HEK293T (cell line): ENCODE results near the gene ZBED4.

ENCODE experiments used
- BHLHE40 ChIP-seq: fragments of 450-650 bp; IDR thresholded peaks from 2 replicates; pipeline ENCODE4 v1.6.1; 2016; ENCODE audit warnings: mild to moderate bottlenecking, moderate library complexity, borderline replicate concordance
- ELF4 ChIP-seq: fragments of 450-650 bp; IDR thresholded peaks from 2 replicates; pipeline ENCODE4 v1.6.1; 2017; ENCODE audit warnings: antibody characterized with exemption
- FOXA1 ChIP-seq: fragments of 450-650 bp; IDR thresholded peaks from 2 replicates; pipeline ENCODE4 v1.6.1; 2016; ENCODE audit warnings: mild to moderate bottlenecking
- FOXK2 ChIP-seq: fragments of 450-650 bp; IDR thresholded peaks from 2 replicates; pipeline ENCODE4 v1.6.1; 2016; ENCODE audit warnings: mild to moderate bottlenecking
- FOXM1 ChIP-seq: fragments of 450-650 bp; IDR thresholded peaks from 2 replicates; pipeline ENCODE4 v1.6.1; 2017; ENCODE audit warnings: mild to moderate bottlenecking, borderline replicate concordance
- HDGF ChIP-seq: fragments of 450-650 bp; IDR thresholded peaks from 2 replicates; pipeline ENCODE4 v1.6.1; 2017; ENCODE audit warnings: antibody characterized with exemption, borderline replicate concordance
- L3MBTL2 ChIP-seq: fragments of 450-650 bp; conservative IDR thresholded peaks from 2 replicates; pipeline ENCODE4 v1.6.1; 2016; ENCODE audit warnings: mild to moderate bottlenecking
- PKNOX1 ChIP-seq: fragments of 450-650 bp; IDR thresholded peaks from 2 replicates; pipeline ENCODE4 v1.6.1; 2016
- SP1 ChIP-seq: fragments of 450-650 bp; IDR thresholded peaks from 2 replicates; pipeline ENCODE4 v1.6.1; 2017
- SUZ12 ChIP-seq: fragments of 450-650 bp; IDR thresholded peaks from 2 replicates; pipeline ENCODE4 v1.6.1; 2016; ENCODE audit warnings: mild to moderate bottlenecking
- TARDBP ChIP-seq: fragments of 450-650 bp; IDR thresholded peaks from 2 replicates; pipeline ENCODE4 v1.6.1; 2016

- TF ChIP-seq ELF4: no peak
- TF ChIP-seq SP1: no peak
- no peak for TF ChIP-seq TARDBP
- TF ChIP-seq FOXM1: no peak
- TF ChIP-seq FOXK2: no peak
- TF ChIP-seq L3MBTL2: no peak
- no peak for TF ChIP-seq HDGF
- no peak for TF ChIP-seq BHLHE40
- TF ChIP-seq FOXA1: no peak
- TF ChIP-seq SUZ12: no peak
- TF ChIP-seq PKNOX1: no peak
Observed at GRCh38 chr22:49872347-49872746, 18.7 kb downstream of the ZBED4 start.
